Neuron (in vitro differentiated cells): ENCODE measurements around the gene CPNE5.

Source experiments
- H2AFZ ChIP-seq: one replicate; pipeline ENCODE4 v1.6.1; 2013; ENCODE audit warnings: low read depth, mild to moderate bottlenecking, inconsistent platforms, low read length, moderate library complexity
- H3K27me3 ChIP-seq: one replicate; pipeline ENCODE4 v1.6.1; 2013; ENCODE audit warnings: low read length; ENCODE audit not compliant: insufficient read depth
- H3K36me3 ChIP-seq: one replicate; pipeline ENCODE4 v1.6.1; 2013; ENCODE audit warnings: low read length; ENCODE audit not compliant: insufficient read depth
- H3K4me1 ChIP-seq: one replicate; pipeline ENCODE4 v1.6.1; 2013; ENCODE audit warnings: low read length; ENCODE audit not compliant: insufficient read depth
- H3K4me3 ChIP-seq: 2 replicates; pipeline ENCODE4 v1.5.1; 2013; ENCODE audit warnings: mild to moderate bottlenecking, low read length, moderate library complexity
- H3K9me3 ChIP-seq: one replicate; pipeline ENCODE4 v1.6.1; 2013; ENCODE audit warnings: low read length

CPNE5 gene

DNA sequence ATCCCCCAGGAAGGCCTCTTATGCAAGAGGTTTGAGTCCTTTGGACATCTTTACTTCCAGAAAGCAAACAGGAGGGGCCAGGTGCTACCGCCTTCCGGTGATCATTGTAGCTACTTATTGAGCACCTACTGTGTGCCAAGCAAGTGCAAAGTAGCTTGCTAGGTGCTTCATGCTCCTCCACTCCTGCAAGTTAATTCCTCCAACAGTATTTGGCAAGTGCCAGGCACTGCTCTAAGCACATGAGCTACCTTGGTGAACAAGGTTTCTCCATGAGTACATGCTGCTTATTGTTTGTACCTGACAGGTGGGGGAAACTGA, 2.3 kb downstream of the CPNE5 start:
- H2AFZ ChIP-seq: no peak overlapping the region
- no peaks in the 10 kb centered on the region for H3K9me3 ChIP-seq
- peaks cover 38% of the 10 kb centered on the region for H3K27me3 ChIP-seq
- H3K4me1 ChIP-seq: peaks cover 20% of the 10 kb centered on the region
- H3K4me3 ChIP-seq: no peak overlapping the region
- H3K36me3 ChIP-seq: no peaks in the 10 kb centered on the region

DNA sequence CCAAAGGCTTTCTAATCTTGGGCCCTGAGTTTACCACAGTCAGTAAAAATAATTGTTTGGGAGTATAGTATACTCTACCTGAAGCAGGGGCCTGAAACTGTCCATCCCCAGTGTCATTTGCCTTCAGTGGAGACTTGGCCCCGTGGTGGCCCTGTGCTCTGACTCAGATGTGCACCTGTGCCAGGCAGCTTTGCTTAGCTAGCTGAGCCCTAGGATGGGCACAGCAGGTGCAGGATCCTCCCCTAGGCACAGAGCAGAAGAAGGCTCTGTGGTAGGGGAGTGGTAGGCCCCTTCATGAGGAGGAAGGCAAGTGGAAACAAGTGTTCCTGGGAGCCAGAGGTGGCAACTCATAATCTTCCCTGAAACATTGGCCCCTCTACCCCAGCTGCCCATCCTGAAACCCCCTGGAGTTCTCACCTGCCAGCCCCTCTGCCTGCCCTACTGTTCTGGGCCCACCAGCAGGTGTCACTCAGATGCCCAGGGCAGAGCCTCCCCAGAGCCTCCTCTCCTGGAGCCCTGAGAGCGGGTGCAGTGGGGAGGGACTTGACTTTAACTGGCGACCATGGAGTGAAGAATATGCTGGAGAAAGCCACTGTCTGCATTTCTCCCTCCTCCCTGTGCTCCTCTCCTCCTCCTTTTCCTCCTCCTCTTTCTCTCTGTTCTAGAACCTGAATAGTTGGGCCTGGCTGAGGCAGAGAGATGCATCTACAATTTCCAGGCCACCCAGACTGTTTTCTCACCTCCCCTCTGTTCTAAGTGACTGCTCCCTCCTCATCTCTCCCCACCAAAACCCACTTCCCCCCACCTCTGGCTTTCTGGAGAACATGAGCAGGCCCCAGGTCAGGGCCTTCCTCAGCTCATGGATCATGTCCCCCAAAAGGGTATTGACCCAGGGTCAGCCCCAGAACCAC, 2.9 kb downstream of the CPNE5 start:
- Histone ChIP-seq H3K27me3 (peaks cover 38% of the 10 kb centered on the region), H3K9me3 (no peaks in the 10 kb centered on the region), H3K4me1 (peaks cover 20% of the 10 kb centered on the region), H2AFZ (no peak overlapping the region), H3K36me3 (no peaks in the 10 kb centered on the region), H3K4me3 (no peak overlapping the region)

DNA sequence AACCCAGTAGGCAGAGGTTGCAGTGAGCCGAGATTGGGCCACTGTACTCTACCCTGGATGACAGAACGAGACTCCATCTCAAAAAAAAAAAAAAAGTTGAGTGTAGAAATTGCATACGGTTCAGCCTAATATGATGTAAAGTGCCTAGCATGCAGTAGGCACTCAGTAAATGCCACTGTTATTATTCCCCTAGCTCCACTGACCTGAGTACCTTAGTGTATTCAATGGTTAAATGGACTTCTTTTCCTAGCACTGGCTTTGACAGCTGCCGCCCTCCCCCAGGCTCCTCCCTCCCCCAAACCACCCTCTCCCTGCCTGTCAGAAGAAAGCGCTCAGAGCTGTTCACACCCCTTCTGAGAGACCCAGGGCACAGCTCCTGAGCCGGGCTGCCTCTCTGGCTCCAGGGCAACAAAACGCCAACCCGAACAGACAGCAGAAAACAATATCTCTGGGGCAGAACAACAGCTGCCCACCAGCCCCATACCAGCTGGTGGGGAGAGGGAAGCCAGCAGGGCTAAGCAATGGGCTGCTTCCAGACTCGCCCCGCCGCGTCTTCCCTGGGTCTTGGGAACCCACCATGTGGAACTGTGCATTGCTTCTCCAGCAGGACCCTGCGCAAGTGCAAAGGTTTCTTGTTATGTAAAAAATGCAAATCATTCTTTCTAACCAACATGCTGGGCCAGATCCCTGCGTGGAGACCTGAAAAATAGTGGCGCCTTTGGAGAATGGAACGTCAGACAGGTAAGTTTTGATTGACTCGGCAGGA, 4.5 kb downstream of the CPNE5 start:
- no peaks in the 10 kb centered on the region for H3K9me3 ChIP-seq
- peaks cover 38% of the 10 kb centered on the region for H3K27me3 ChIP-seq
- no peaks in the 10 kb centered on the region for H3K36me3 ChIP-seq
- no peak overlapping the region for H3K4me3 ChIP-seq
- no peak overlapping the region for H2AFZ ChIP-seq
- H3K4me1 ChIP-seq: peaks cover 10% of the 10 kb centered on the region

DNA sequence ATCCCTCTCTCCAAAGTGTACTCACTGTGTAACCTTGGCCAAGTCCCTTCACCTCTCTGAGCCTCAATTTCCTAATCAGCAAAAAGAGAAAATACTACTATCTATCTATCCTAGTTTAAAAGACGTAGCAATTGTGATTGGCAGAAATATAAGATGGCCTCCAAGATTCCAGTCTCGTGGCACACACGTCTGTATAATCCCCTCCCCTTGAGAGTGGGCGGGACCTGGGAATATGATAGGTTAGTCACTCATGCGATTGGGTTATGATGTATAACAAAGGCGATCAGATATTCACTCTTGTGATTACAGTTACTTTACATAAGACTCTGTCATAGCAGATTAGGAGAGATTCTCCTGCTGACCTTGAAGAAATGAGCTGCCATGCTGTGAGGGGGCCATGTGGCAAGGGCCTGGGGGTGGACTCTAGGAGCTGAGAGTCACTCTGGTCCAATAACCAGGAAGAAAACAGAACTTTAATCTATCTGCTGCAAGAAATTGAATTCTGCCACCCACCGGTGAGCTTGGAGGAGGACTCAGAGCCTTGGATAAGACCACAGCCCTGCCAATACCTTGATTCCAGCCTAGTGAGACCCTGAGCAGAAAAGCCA, 6.0 kb downstream of the CPNE5 start:
- Histone ChIP-seq H3K27me3 (peaks cover 27% of the 10 kb centered on the region), H3K4me3 (no peak overlapping the region), H2AFZ (no peak overlapping the region), H3K9me3 (no peaks in the 10 kb centered on the region), H3K36me3 (no peaks in the 10 kb centered on the region), H3K4me1 (peaks cover 7% of the 10 kb centered on the region)

DNA sequence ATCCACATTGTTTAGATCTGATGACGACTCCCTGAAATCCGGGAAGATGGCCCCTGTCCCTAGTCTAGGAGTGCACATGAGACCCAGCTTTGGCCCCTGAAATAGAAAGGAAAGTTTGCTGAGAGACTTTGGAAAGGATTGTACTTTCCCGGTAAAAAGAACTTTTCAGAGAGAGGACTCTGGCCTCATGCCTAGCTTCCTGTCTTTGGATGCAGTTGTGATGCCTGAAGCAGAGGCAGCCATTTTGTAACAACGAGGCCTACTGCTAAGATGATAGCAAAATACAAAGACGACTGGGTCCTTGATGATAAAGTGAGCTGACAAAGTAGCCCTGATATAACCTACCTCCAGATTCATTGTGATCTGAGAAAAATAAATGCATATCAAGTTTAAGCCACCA, 6.9 kb downstream of the CPNE5 start:
- H3K36me3 ChIP-seq: no peaks in the 10 kb centered on the region
- no peaks in the 10 kb centered on the region for H3K9me3 ChIP-seq
- H2AFZ ChIP-seq: no peak overlapping the region
- H3K4me1 ChIP-seq: peaks cover 16% of the 10 kb centered on the region
- peaks cover 18% of the 10 kb centered on the region for H3K27me3 ChIP-seq
- H3K4me3 ChIP-seq: no peak overlapping the region

DNA sequence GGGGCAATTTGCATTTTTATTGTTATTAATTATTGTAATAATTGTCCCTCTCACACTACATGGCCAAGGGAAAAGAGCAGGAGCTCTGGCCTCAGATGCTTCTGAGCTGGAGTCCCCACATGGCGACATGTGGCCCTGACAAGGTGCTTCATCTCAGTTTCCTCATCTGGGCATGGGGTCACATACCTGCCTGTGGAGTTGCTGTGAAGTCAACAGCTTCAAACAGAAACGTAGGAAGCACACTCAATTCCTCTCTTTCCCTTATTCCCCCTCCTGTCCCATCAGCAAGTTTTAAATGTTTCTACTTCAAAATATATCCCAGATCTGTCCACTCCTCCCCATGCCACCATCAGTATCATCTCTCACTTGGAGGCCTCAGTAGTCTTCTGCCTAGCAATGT, 8.7 kb downstream of the CPNE5 start:
- no peak overlapping the region for H2AFZ ChIP-seq

DNA sequence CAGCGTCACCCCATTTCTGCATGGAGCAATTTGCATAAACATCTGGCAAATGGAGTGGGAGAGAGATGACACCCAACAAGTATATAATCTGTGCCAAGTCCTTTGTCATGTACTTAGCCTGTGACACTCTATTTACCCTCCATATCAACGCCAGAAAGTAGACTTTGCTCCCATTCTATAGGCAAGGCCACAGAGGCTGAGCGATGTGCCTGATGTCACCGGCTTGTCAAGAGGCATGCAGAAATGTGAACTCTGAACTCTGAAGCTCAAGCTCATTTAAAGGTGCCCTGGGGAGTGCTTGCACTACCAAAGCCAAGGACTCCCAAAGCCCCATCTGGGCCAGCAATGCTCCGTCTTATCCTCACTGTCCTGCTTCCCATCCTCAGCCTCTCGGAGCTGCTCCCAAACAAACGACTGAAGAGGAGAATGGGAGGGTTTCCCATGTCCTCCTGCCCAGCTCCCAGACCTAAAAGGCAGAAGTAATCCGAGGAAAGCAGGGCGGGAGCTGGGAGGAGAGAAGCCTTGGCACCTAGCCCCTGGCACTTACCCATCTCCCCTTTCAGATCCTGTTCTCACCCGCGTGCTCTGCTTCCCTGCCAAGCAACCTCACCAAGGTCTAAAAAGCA, 9.2 kb downstream of the CPNE5 start:
- Histone ChIP-seq H3K9me3 (no peaks in the 10 kb centered on the region), H3K36me3 (no peaks in the 10 kb centered on the region), H3K27me3 (peaks cover 2% of the 10 kb centered on the region), H2AFZ (no peak overlapping the region), H3K4me3 (no peak overlapping the region), H3K4me1 (peaks cover 16% of the 10 kb centered on the region)

More for the DNA sequence above, 8.7 kb downstream of the CPNE5 start:
- Histone ChIP-seq H3K4me3 (no peak overlapping the region), H3K36me3 (no peaks in the 10 kb centered on the region), H3K4me1 (peaks cover 16% of the 10 kb centered on the region), H3K9me3 (no peaks in the 10 kb centered on the region), H3K27me3 (peaks cover 5% of the 10 kb centered on the region)

DNA sequence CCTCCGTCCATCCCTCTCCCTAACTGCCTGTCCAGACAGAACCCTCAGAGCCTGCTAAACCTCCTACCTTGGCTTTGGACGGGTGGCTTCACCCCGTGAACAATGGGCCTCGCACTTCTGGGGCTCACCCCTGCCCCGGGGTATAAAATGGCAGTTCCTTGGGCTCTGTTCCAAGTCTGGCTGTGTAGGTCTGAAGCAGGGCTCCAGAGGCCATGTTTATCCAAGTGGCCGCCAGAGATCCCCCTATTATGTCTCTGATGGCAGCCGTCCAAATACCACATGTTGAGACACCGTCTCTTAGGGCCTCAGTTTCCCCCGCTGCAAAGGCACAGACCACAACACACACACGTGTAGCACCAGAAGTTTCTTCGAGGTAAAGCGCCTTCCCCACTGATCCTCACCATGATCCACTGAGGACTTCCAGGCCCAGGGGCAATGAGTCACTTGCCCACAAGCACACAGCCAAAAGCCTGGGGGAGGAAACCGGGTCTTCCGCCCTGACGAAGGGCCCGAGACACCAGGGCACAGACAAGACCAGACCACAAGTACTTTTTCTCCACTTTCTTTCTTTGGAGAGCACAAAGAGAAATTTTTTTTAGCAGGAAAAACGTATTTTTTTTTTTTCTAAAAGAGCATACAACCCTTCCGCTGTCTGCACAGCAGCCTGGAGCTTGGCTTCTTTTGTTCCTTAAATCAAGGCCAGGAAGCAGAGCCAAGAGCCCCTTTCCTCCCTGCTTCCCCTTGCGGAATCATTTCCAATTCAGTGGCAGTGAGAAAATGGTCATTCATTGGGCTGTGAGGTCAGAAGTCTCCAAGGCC, 11.8 kb downstream of the CPNE5 start:
- Histone ChIP-seq H3K4me3 (no peak overlapping the region), H3K27me3 (no peaks in the 10 kb centered on the region), H3K4me1 (peaks cover 21% of the 10 kb centered on the region), H2AFZ (no peak overlapping the region), H3K9me3 (no peaks in the 10 kb centered on the region), H3K36me3 (no peaks in the 10 kb centered on the region)

DNA sequence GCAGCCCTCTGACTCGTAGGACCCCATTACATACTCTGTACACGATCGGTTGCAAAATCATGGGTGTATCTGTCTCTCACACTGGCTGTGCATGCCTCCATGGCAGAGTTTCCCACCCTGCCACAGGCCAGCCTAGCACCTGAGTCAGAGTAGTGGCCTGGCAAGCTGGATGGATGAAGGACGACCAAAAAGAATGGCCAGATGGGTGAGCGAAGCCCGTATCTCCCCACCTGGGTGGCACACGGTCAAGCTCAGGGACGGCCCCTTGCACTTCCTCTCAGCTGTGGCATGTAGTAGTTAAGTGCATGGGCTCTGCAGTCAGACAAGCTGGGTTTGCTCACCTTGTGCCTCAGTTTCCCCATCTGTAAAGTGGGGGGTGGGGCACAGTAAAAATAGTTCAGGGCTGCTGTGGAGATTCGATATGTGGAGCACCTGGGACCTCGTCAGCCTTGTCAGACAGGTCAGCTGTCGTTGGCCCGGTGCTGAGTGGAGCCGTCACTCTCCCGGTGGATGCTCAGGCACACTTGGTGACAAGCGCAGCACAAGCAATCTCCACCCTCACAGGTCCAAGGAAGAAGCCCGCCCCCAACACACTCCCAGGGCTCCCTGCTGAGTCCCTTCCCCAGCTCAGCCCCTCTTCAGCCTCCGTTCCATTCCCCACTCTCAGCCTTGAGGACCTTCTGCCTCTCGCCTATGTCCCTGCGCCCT, 12.6 kb downstream of the CPNE5 start:
- H3K36me3 ChIP-seq: no peaks in the 10 kb centered on the region
- no peaks in the 10 kb centered on the region for H3K27me3 ChIP-seq
- no peak overlapping the region for H2AFZ ChIP-seq
- no peaks in the 10 kb centered on the region for H3K9me3 ChIP-seq
- no peak overlapping the region for H3K4me3 ChIP-seq
- peaks cover 21% of the 10 kb centered on the region for H3K4me1 ChIP-seq

DNA sequence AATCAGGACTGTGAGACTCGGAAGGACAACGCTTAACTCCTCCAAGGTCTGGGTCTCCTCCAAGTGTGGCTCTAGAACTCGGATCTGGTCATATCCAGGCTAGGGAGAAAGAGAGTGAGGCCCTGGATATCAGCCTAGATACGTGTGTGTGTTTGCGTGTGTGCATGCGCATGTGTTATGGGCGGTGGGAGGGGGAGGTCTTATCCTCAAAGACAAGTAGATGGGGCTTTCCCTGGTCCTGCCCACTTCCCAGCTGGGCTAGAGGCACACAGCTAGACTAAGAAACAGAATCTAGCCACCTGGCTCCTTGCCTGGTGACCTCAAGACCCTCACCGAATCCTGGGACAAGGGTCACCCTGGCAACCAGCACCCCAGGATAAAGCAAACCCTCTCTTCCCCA, 13.2 kb downstream of the CPNE5 start:
- Histone ChIP-seq H2AFZ (no peak overlapping the region), H3K4me1 (peaks cover 25% of the 10 kb centered on the region), H3K4me3 (no peak overlapping the region), H3K36me3 (no peaks in the 10 kb centered on the region), H3K9me3 (no peaks in the 10 kb centered on the region), H3K27me3 (no peaks in the 10 kb centered on the region)

DNA sequence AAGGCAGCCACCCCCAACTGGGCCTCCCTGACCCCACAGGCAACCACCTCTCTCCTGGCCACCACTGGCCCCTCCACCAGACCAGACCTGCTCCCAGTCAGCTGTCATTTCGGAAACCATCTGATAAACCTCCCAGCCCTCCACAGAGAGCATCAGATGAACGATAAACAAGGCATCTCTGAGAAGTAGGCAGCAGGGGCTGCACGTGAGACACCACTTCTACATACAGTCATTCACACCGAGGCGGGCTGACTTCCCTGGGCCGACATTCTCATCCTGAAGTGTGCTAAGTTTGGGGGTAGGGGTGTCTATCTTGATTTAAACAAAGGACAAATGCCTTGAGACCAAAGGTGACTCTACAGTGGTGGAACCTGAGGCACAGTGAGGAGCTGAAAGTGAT, 13.8 kb downstream of the CPNE5 start:
- H3K4me1 ChIP-seq: peaks cover 25% of the 10 kb centered on the region
- no peak overlapping the region for H2AFZ ChIP-seq
- no peaks in the 10 kb centered on the region for H3K9me3 ChIP-seq

DNA sequence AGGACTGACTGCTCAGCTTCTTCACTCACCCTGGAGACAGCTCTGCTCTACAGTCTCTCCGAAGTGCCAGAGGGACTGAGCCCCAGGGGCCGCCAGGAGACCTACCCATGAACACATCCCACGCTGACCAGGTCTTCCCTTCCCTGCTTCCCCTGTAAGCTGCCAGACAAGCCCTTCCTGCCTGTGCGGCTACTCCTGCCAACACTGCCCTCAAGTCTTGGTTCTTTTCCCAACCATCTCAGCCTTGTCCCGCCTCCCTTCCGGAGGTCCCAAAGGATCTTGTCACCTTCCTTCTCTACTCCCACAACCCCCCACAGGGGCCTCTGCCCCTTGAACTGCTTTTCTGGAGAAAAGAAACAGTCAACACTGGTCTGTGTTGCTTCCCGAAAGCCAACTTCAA, 15.0 kb downstream of the CPNE5 start:
- Histone ChIP-seq H3K36me3 (no peaks in the 10 kb centered on the region), H3K27me3 (no peaks in the 10 kb centered on the region), H2AFZ (no peak overlapping the region), H3K4me1 (peaks cover 30% of the 10 kb centered on the region), H3K4me3 (no peak overlapping the region), H3K9me3 (no peaks in the 10 kb centered on the region)

More for the DNA sequence above, 13.8 kb downstream of the CPNE5 start:
- H3K36me3 ChIP-seq: no peaks in the 10 kb centered on the region
- H3K27me3 ChIP-seq: no peaks in the 10 kb centered on the region
- H3K4me3 ChIP-seq: no peak overlapping the region
